ENCODE results near the gene ZNF143.

DNA sequence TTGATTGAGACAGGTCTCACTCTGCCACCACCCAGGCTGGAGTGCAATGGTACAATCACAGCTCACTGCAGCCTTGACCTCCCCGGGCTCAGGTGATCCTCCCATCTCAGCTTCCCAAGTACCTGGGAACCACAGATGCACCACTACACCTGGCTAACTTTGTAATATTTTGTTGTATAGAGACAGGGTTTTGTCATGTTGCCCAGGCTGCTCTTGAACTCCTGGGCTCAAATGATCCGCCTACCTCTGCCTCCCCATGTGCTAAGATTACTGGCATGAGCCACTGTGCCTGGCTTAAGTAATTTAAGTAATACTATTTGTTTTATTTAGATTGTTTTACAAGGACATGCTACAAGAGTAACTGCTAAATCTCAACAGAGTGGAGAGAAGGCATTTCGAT is 33.5 kb downstream of the ZNF143 start:
- TF ChIP-seq, protein P1, sequence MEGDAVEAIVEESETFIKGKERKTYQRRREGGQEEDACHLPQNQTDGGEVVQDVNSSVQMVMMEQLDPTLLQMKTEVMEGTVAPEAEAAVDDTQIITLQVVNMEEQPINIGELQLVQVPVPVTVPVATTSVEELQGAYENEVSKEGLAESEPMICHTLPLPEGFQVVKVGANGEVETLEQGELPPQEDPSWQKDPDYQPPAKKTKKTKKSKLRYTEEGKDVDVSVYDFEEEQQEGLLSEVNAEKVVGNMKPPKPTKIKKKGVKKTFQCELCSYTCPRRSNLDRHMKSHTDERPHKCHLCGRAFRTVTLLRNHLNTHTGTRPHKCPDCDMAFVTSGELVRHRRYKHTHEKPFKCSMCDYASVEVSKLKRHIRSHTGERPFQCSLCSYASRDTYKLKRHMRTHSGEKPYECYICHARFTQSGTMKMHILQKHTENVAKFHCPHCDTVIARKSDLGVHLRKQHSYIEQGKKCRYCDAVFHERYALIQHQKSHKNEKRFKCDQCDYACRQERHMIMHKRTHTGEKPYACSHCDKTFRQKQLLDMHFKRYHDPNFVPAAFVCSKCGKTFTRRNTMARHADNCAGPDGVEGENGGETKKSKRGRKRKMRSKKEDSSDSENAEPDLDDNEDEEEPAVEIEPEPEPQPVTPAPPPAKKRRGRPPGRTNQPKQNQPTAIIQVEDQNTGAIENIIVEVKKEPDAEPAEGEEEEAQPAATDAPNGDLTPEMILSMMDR (IDR thresholded peaks at IDR 0.05): no peak
- no peak for TF ChIP-seq POLR2A (IDR thresholded peaks at IDR 0.05)
